ENCODE data around the gene CD47.

CD47 gene

DNA sequence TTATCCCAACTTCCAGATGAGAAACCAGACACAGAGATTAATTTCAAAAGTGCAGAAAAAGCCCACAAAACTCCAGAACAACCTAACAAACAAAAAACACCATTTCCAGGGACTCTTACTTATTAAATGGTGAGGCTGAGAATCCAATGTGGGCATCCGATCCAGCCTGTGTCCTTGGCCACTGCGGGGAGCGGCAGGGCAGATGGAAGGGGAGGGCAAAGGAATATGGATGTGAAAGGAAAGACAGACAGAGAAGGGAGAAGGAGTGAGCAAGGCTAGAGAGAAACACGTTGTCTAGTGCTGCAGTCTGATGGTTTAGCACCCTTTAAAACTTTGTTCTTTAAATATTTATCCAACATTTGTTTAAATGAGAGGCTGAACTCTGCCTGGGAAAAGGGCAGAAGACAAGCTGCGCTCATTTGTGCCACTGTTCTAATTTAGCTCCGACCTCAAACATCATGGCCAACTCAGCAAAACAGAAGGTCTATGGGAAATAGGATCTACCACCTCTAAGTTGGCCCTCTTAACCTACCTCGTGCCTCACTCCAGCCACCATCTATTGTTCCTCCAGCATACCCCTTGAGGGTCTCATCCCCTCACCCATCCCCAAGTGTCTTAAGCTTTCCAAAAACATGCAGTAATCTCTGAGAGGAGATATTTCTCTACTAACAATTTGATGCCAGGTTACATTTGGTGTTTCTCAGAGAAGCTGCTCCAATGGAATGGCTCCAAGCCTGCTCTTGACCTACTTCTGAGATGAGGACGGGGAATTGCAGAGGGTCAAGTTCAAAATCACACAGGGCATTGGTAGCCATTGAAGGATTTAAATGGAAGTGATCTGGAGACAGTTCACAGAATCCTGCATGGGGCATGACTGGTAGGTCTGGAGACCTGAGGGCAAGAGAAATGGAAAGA is 77.4 kb downstream of the CD47 start:
- DNase-seq (ENCODE audit: low spot score): no peak

- no peak for DNase-seq (ENCODE audit: low spot score)
Observed at GRCh38 chr3:108012304-108012703, 78.5 kb downstream of the CD47 start.

GRCh38 chr3:108011616-108012015 is 79.2 kb downstream of the CD47 start:
- DNase-seq (ENCODE audit: low spot score): no peak

DNA sequence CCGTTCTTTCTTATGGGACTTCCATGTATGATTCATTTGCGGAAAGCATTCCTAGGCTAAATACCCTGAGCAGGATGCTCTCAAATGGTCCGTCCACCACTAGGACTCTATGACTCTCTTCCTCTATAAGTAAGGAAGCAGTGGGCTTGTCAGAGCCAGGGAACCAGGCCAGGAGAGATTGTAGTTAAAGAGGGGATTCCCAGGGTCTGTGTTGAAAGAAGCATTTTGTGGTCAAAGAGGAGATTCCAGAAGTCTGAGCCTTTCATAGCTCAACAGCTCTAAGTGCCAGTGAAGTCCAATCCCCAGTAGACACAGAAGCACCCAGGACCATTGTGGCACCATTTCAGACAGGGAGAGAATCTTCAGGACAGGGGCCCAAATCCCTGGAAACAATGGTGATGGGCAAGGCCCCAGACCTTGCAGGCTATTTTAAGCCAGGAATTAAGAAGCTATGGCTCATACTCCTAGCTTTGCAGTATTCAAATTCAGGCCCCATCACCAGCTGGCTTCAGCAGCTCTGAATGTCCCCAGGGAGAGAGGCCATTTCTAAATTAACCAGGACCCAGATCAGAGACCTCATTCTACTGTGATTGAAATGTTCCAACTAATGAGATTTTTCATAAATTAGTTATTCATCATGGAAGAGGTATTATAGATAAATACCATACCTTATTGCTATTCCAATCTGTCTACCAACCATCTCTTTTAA is 81.7 kb downstream of the CD47 start:
- no peak for DNase-seq (ENCODE audit: low spot score)

DNA sequence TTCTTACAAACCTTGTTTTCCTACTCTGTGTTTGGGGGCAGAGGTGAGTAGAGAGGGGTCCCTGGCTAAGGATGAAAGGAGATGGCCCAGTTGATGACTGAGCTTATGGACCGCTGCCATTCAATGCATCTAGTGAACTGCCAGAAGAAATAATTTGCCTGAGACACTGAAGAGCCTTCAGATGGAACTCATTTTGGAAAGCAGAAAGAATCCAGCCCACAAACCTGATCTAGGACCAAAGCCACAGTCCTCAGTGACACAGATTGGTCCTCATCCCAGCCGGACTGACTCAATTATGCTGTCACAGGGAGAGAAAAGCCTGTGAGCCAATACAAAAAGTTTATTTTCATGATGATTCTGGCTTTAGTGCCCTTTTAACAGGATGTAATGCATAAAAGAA is 82.7 kb downstream of the CD47 start:
- DNase-seq (ENCODE audit: low spot score): no peak

- DNase-seq (ENCODE audit: low spot score): no peak
Observed at GRCh38 chr3:108006881-108007331, 83.9 kb downstream of the CD47 start.

DNA sequence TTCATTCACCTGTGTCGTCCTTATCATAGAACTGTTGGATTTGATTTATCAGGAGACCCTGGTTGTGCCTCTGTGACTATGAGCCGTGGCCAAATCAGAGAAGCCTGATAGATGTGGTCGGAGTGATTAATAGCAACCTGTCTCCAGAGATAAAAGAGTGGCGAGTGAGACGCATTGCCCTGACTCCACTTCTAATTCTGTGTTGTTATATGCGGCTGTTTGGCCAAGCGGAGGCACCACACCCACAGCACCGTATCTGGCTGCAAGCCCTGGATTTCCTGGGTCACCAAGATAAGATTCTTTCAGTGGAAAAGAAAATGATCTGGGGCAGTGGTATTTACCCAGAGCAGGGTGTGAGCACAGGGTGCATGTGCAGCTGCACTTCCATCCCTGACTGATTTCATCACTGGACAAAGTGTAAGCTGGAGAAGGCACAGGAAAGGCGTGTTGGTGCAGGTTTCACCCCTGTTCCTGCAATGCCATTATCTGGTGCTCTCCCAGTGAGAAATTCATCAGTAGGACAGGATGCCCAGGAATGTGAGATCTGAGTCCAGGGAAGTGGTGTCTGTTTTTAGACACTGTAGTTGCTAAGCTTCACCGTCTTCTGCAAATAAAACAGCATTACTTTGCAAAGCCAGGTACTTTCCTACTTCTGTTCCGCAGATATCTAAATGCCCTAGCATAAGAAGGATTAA is 84.6 kb downstream of the CD47 start:
- no peak for DNase-seq (ENCODE audit: low spot score)

DNA sequence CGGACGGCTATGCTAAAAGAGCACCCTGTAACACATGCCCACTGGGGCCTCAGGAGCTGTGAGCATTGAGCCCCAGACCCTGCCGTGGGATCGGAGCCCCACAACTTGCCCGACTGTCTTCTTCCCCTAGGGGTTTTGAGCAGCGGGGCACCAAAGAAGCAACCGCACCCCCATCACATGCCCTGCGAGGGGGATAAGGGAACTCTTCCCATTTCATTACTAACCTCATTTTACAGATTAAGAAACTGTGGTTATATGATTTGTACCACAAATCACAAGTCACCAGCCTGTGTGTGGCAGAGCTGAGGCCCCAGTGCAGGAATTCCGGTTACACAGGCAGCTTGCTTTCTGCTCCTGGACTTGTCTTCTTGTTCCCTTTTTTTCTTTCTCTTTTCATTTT is 86.2 kb downstream of the CD47 start:
- DNase-seq (ENCODE audit: low spot score): no peak

DNA sequence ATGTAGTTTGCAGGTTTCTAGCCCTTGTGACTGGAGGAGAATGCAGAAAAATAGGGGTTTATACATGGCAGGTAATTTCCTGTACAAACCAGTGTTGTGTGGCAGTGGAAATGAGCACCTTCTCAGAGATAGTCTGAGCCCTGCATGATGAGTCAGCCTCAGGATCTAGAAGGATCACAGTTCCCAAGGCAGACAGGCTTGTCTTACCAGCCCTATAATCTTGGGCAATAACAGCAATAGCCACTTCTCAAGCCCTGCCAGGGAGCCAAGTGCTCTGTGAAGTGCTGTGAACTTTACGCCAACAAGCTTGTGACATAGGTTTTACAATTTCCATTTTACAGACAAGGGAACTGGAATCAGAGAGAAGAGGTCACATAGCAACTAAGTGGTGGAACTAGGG is 89.4 kb downstream of the CD47 start:
- no peak for DNase-seq (ENCODE audit: low spot score)

- peak; percentile 4 for DNase-seq (ENCODE audit: low spot score)
Observed at GRCh38 chr3:107999215-107999775, 91.5 kb downstream of the CD47 start.

GRCh38 chr3:107997671-107998070 is 93.2 kb downstream of the CD47 start:
- no peak for DNase-seq (ENCODE audit: low spot score)

- DNase-seq (ENCODE audit: low spot score): no peak
Observed at GRCh38 chr3:107995823-107996222, 95.0 kb downstream of the CD47 start.

DNA sequence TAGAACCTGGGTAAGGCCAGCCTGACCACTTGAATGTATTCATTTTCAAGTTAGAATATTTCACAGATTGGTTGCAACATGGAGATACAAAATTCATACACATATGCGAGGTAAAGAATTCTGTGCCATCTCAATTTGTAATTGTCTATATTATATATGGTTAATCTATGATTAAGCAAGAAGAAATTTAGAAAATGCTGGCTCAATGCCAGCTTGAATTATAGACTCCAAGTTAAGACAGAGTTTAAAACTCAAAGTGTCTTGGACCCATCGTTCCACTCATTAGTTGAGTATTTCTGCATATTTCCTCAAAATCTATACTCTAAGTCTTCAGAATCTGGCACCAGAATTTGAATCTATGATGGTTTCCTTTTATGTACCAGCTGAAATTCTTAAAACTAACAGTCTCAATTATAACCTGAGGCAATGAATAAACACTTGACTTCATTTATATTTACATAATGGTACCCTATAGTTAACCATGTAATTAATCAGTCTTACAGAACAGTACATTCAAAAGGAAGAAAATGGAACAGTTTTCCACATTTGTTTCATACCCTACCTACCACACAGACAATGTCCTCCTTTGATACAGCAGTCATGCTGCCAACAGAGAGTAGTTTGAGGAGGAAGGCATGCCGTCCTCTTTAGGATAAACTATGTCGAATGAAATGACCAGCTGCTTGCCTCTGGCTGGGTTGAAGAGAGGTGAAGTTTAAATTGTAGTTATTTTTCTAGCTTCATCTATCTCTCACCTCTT is 95.7 kb downstream of the CD47 start:
- no peak for DNase-seq (ENCODE audit: low spot score)

DNA sequence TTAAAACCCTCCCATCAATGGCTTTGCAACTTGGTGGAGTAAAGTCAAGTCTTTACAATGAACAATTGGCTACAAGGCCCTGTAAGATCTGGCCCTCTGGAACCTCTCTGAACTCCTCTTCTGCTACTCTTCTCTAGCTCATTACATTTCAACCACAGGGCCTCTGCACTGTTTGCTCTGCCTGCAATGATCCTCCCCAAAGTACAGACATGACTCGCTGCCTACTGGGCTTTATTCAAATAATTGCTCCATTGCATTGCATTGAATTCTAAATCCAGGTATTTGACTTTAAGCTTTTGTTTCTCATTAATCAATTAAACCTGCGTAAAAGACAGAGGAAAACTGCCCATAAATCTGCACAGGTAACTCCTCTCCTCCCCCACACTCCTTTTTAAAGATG is 96.7 kb downstream of the CD47 start:
- no peak for DNase-seq (ENCODE audit: low spot score)

GRCh38 chr3:107993771-107994170 is 97.1 kb downstream of the CD47 start:
- DNase-seq (ENCODE audit: low spot score): no peak

Data from RKO (cell line).